ENCODE results near the gene PPP1CC. TPM values are rescaled to one million over a fixed set of nuclear protein-coding genes. Genes with fewer than 3 reads are reported as not detected.

PPP1CC gene
- total RNA-seq, result 100 to 1,000 TPM; 110 to 207 (median 150) TPM
- 100 to 1,000 TPM in 1 of 2 donors, 10 to 100 TPM in 1; 90.6 to 130 TPM for polyA plus RNA-seq
- long read RNA-seq, donor 1, transcript PPP1CC-202 (8 exons, 1,472 nt), result minor isoform, 6 of 231 reads
- long read RNA-seq, donor 1, transcript PPP1CC-201 (7 exons, 2,559 nt), result major isoform, 208 of 231 reads
- long read RNA-seq, donor 1, partial matches to known transcripts, result 6 of 231 reads
- long read RNA-seq, donor 1, other reads (novel, unspliced or antisense), result 9 of 231 reads
- long read RNA-seq, donor 2, transcript PPP1CC-202 (8 exons, 1,472 nt), result minor isoform, 13 of 433 reads
- long read RNA-seq, donor 2, transcript PPP1CC-201 (7 exons, 2,559 nt), result major isoform, 379 of 433 reads
- long read RNA-seq, donor 2, partial matches to known transcripts, result 11 of 433 reads
- long read RNA-seq, donor 2, other reads (novel, unspliced or antisense), result 26 of 433 reads
- long read RNA-seq, donor 3, transcript PPP1CC-201 (7 exons, 2,559 nt), result major isoform, 211 of 244 reads
- long read RNA-seq, donor 3, transcript PPP1CC-202 (8 exons, 1,472 nt), result minor isoform, 7 of 244 reads
- long read RNA-seq, donor 3, partial matches to known transcripts, result 1 of 244 reads
- long read RNA-seq, donor 3, other reads (novel, unspliced or antisense), result 21 of 244 reads

DNA sequence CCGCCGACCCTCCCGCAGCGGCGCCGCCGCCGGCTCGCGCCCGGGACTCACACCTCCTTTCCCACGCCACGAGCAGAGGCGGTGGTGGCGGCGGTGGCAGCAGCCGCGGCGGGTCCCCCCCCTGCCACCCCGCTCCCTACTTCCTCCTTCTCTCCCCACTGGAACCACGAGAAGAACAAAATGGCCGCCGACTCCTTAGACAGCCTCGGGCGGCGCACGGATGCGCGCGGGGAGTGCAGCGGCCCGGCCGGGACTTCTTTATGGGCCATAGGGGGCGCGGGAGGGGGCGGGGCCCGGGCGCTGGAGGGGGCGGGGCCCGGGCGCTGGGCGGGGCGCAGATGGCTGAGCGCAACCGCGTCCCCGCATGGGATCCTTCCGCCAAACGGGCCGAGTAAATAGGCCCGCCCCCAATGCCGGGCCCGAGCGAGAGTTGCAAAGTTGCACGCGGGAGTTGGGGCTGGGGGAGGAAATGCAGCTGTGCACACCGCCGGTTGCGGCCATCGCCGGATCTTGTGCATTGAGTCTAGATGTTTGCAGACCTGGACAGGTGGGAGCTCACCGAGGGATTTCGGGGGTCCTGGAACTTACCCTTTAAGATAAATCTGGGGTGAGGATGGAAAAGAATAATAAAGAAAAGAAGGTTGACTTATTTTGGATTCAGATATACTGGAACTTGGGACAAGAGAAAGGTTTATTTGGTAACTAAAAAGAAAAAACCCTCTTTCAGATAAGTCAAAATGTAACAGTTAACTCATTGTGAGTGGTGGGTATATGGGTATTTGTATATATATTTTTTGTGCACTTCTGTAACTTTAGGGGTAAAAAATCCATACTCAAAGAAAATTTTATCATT, at the start of gene PPP1CC:
PPP1CC (minus strand) TSS at position 174 of the 853 bp plus-strand sequence. CDS start 184 bp downstream, outside the sequence.
- Histone ChIP-seq H3K27ac (peak within 1 kb of the TSS; percentile 83 to 97 (median 94)), H3K36me3 (no peaks in the 10 kb centered on the region), H3K27me3 (no peaks in the 10 kb centered on the region), H3K4me1 (peaks cover 2 to 66% (median 46%) of the 10 kb centered on the region in 12 donors), H3K9me3 (no peaks in the 10 kb centered on the region), H3K4me3 (peak within 1 kb of the TSS; percentile 64 to 100 (median 97))
- ATAC-seq, result peak; percentile 86 to 96 (median 94)
- DNase-seq, result peak; percentile 94 to 97 (median 96)
- intact Hi-C loops (cut with DNase I), result loop anchor here in 4 of 10 donors (1.0 to 10.0 kb wide), 8 partner anchors 46 to 286 kb away; partner anchors contain the start of genes CCDC63 (in 1 of the 4), HVCN1 (in 1 of the 4) and TCTN1 (in 1 of the 4)
- peak in 3 of 12 donors; percentile 10 to 40 (median 21) for TF ChIP-seq CTCF (IDR thresholded peaks at IDR 0.05)
- TF ChIP-seq POLR2A (IDR thresholded peaks at IDR 0.05), result peak in 1 of 2 donors; percentile 79
- WGBS, 4 donors, result 1 to 2% (median 1%) methylated on average over 38 to 63 of the region's 63 CpGs

GRCh38 chr12:110791589-110791988, 48.9 kb upstream of the PPP1CC start:
- intact Hi-C loops (cut with DNase I), result no loop called here
- no peak for TF ChIP-seq POLR2A (IDR thresholded peaks at IDR 0.05)
- TF ChIP-seq CTCF (IDR thresholded peaks at IDR 0.05), result no peak

GRCh38 chr12:110790301-110790700, 47.6 kb upstream of the PPP1CC start:
- ATAC-seq (peak in 3 of 4 donors; percentile 21 to 48 (median 26)), DNase-seq (no peak)
- Histone ChIP-seq H3K9me3 (no peaks in the 10 kb centered on the region), H3K4me1 (peaks cover 0 to 26% (median 18%) of the 10 kb centered on the region in 12 donors), H3K27ac (no peak overlapping the region), H3K4me3 (no peak overlapping the region), H3K36me3 (no peaks in the 10 kb centered on the region), H3K27me3 (no peaks in the 10 kb centered on the region)
- no peak for TF ChIP-seq CTCF (IDR thresholded peaks at IDR 0.05)
- TF ChIP-seq POLR2A (IDR thresholded peaks at IDR 0.05), result no peak
- WGBS, 4 donors, result 33 to 61% (median 49%) methylated on average over 1 of the region's 1 CpG
- intact Hi-C loops (cut with DNase I), result no loop called here

More at GRCh38 chr12:110791589-110791988, 48.9 kb upstream of the PPP1CC start:
- Histone ChIP-seq H3K4me1 (peaks cover 0 to 26% (median 18%) of the 10 kb centered on the region in 12 donors), H3K27ac (no peak overlapping the region), H3K27me3 (no peaks in the 10 kb centered on the region), H3K9me3 (no peaks in the 10 kb centered on the region), H3K36me3 (no peaks in the 10 kb centered on the region), H3K4me3 (no peak overlapping the region)
- no peak for DNase-seq
- WGBS, 4 donors, result 94 to 97% (median 95%) methylated on average over 3 of the region's 3 CpGs
- ATAC-seq, result no peak
